Lower leg skin (tissue), 3 donors: Measurements from ENCODE around the gene EFNA4.

Experiments used
- POLR2A ChIP-seq, 2 donors: fragments of 450-650 bp; IDR thresholded peaks; one replicate each; pipeline ENCODE4 v1.6.1; 2016 to 2017; ENCODE audit warnings: antibody characterized with exemption in 2 of 2, mild to moderate bottlenecking in 1 of 2, moderate library complexity in 1 of 2
- TF ChIP-seq, protein P1 (sequence below), 3 donors: fragments of 450-650 bp; IDR thresholded peaks; one replicate each; pipeline ENCODE4 v1.5.1; 2016; ENCODE audit warnings: antibody characterized with exemption in 3 of 3, mild to moderate bottlenecking in 3 of 3, moderate library complexity in 2 of 3

DNA sequence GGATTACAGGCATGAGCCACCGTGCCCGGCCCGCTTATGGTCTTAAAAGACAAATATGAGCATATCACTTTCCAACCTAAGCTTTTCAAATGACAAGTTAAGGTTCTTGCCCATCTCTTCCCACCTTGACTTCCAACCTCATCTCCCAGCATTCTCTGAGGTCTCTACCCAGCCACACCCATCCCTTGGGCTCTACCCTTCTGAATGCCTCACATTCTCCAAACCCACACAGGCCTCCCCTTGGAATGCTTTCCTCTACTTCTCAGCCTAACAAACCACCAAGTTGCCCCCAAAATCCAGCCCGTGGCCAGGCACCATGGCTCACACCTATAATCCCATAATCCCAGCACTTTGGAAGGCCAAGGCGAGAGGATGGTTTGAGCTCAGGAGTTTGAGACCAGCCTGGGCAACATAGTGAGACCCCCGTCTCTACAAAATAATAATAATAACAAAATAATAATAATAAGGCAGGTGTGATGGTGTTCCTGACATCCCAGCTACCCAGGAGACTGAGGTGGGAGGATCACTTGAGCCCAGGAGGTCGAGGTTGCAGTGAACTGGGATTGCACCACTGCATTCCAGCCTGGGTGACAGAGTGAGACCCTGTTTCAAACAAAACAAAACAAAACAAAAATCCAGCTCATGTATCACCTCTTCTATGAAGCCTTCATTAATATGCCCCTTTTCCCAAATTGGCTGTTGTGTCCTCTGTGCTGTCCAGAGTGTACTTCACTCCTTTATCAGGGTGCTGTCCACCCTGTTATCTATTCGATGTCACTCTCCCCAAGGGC, 41.2 kb upstream of the EFNA4 start:
- TF ChIP-seq, protein P1, sequence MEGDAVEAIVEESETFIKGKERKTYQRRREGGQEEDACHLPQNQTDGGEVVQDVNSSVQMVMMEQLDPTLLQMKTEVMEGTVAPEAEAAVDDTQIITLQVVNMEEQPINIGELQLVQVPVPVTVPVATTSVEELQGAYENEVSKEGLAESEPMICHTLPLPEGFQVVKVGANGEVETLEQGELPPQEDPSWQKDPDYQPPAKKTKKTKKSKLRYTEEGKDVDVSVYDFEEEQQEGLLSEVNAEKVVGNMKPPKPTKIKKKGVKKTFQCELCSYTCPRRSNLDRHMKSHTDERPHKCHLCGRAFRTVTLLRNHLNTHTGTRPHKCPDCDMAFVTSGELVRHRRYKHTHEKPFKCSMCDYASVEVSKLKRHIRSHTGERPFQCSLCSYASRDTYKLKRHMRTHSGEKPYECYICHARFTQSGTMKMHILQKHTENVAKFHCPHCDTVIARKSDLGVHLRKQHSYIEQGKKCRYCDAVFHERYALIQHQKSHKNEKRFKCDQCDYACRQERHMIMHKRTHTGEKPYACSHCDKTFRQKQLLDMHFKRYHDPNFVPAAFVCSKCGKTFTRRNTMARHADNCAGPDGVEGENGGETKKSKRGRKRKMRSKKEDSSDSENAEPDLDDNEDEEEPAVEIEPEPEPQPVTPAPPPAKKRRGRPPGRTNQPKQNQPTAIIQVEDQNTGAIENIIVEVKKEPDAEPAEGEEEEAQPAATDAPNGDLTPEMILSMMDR (IDR thresholded peaks at IDR 0.05) = no peak
- no peak for TF ChIP-seq POLR2A (IDR thresholded peaks at IDR 0.05)
